PC-9 (cell line): ENCODE results near the gene CDH15.

Source experiments
- EZH2 ChIP-seq: fragments of 200-600 bp; sonication (generic); IDR thresholded peaks from 2 replicates; pipeline ENCODE4 v1.8.0; 2017; ENCODE audit warnings: antibody characterized with exemption, low read depth
- TF ChIP-seq, protein P1 (sequence below): fragments of 200-600 bp; sonication (generic); conservative IDR thresholded peaks from 2 replicates; pipeline ENCODE4 v1.6.1; 2017; ENCODE audit warnings: mixed run types, antibody characterized with exemption, mild to moderate bottlenecking, moderate library complexity

DNA sequence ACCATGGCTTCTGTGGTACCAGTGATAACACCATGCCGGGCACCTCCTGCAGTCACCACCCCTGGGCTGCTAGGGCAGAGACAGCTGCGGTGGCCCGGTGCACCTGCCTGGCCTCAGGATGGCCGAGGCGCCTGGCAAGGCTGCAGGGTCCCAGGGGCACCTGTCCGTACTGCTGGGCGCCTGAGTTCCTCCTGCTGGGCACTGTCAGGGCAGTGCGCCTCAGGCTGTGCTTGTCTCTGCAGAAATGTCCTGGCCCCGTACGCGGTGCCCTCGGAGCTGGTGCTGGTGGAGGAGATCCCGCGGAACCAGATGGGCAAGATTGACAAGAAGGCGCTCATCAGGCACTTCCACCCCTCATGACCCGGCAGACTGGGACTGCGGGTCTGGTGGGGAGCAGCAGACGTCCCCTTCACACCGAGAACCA is 17.7 kb upstream of the CDH15 start:
- TF ChIP-seq, protein P1, sequence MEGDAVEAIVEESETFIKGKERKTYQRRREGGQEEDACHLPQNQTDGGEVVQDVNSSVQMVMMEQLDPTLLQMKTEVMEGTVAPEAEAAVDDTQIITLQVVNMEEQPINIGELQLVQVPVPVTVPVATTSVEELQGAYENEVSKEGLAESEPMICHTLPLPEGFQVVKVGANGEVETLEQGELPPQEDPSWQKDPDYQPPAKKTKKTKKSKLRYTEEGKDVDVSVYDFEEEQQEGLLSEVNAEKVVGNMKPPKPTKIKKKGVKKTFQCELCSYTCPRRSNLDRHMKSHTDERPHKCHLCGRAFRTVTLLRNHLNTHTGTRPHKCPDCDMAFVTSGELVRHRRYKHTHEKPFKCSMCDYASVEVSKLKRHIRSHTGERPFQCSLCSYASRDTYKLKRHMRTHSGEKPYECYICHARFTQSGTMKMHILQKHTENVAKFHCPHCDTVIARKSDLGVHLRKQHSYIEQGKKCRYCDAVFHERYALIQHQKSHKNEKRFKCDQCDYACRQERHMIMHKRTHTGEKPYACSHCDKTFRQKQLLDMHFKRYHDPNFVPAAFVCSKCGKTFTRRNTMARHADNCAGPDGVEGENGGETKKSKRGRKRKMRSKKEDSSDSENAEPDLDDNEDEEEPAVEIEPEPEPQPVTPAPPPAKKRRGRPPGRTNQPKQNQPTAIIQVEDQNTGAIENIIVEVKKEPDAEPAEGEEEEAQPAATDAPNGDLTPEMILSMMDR, result no peak
- TF ChIP-seq EZH2, result no peak
